NCI-H82 treated with DMSO at 0.1 percent for 48 hours (cell line): ENCODE measurements around the gene TIGD7.
"Not testable (repeated sequence)": the region's sequence is repeated elsewhere in the genome, so short reads cannot be mapped to it uniquely, and the experiment has no call there.

Source experiments
- DNase-seq: peaks from one replicate; lab custom pipeline; 2025; ENCODE audit not compliant: unreplicated experiment; lab: John Stamatoyannopoulos, UW

Gene TIGD7

DNA sequence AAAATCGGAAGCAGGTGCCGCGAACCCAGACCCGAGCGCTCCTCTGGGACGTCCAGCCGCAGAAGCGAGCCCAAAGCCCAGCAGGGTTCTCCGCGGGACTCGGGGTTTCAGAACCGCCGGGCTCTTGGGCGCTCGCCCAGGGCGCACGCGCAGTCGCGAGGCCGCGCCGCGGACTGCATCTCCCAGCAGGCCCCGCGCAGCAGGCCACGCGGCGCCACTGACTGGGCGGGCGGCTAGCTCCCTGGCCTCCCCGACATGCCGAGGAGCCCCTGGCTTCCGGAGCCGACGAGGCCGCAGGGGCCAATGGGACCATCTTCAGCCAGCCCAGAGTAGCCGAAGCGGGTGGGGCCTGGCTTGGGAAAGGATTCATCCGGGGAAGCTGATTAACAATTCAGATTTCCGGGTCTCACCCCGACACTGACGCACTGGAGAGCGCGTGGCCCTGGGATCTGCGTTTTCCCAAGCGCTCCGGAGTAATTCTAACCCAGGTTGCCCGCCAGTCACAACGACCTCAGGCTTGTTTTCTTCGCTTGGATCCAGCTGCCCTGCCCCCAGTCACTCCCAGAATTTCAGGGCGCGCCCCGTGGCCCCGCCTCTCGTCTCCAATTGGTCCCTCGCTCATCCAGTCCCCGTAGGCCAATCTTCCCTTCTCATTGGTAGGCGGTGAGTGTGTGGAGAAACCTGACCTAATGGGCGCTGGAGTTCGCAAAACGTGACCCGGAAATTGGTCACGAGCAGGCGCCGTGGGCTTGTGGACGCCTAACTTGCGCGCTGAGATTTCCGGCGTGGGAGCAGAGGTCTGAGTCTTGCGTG is 22.3 kb downstream of the TIGD7 start, which contains the start of gene ZNF263:
TSS of gene ZNF263 (plus strand) at position 762 of the 813 bp plus-strand sequence. CDS start 328 bp downstream, outside the sequence.
- peak; percentile 98 for DNase-seq

- peak; percentile 80 for DNase-seq
Observed at GRCh38 chr16:3282103-3282729, 23.0 kb downstream of the TIGD7 start.

DNA sequence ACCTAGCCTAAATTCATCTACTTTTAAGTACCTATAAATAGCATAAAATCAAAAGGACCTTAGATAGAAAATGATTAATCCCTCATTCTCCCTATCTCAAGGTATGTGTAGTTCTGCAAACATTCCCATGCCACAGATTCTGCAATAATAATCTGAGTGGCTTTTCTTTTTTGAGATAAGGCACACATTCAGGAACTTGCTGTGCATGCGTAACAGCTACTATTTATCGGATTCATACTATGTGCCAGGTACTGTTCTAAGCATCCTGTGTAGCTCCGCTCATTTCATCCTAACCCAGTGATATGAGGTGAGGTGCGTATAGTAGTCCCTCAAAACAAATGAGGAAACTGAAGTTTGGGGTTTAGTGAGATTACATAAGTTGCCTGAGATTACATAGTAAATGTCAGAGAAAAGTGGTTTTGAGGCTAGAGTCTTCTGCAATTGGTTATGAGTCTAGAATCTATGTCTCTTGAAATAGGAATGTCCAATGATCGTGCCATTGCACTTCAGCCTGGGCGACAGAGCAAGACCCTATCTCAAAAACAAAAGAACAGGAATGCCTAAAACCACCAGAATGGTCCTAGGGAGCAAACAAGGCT is 23.9 kb downstream of the TIGD7 start:
- no peak for DNase-seq

DNA sequence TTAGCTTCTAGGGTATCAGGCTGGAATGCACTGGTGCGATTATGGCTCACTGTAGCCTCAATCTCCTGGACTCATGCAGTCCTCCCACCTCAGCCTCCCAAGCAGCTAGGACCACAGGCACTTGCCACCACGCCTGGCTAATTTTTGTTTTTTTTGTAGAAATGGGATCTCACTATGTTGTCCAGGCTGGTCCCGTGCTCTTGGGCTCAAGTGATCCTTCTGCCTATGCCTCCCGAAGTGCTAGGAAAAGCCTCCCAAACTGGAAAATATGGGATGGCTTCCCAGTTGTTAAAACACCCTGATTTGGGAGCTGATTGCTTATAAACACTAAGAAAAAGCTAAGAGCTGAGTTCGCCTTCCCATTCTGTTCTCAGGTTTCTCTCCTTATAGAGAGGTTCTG is 28.6 kb downstream of the TIGD7 start:
- no peak for DNase-seq

DNA sequence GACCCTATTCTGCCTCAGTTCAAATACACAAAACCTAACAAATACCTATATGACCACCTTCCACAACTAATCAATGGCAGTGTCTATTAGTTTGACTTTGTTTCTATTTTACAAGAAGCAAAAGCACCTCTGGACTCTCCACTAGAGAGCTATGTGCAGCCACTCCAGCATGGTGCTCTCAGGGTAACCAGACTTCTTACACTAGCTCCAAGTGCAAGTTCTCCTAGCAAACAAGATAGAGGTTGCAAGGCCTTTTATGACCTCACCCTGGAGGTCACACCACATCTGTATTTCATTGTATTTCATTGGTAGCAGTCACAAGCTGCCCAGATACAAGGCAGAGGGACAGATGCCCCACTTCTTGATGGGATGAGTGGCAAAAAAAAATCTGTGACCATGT is 30.3 kb downstream of the TIGD7 start:
- DNase-seq, result no peak

GRCh38 chr16:3274490-3274889 is 30.7 kb downstream of the TIGD7 start:
- DNase-seq, result peak; percentile 22

- DNase-seq, result not testable (repeated sequence)
Observed at GRCh38 chr16:3271281-3271680, 33.9 kb downstream of the TIGD7 start.

GRCh38 chr16:3270718-3271117 is 34.5 kb downstream of the TIGD7 start:
- DNase-seq, result not testable (repeated sequence)

DNA sequence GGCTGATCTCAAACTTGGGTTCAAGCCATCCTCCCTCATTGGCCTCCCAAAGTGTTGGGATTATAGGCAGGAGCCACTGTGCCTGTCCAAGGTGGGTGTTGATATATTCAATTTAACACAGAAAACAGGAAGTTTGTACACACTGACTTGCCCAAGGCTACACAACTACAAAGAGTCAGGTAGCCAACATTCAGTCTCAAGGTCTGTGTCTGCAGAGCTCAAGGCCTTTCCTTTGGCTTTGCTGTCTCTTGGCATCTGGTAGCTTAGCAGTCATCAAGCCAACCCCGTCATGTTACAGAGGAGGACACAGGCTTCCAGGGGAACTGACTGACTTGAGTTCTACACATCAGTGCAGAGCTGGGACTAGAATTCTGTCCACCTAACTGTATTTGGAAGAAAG is 36.9 kb downstream of the TIGD7 start:
- DNase-seq, result no peak

DNA sequence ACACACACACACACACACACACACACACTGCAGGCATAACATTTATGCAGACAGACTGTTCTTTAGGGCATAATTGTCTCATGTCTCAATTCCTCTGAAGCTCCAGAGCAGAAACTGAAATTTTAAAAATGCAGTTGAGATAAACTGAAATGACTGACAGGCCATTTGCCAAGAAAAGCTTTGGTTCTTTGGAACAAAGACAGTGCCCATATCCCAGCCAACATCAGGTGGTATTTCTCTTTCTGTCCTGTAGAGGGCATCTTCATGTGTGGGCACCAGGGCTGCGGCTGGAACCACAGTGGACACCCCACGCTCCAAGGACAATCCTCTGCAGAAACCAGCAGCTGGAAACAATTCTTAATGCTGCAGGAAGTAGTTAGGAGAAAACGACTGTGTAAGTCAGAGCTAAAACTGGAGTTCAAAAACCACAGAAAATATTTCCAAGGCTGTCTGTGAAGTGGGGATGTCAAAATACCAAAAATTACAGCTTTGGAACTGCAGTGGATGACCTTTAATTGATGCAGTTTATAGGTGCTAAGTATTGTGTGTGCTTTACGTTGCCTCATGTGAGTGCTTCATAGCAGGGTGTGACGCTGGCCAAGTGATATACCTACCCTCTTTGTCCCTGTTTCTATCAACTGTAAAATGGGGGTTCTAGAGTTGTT is 38.2 kb downstream of the TIGD7 start:
- peak; percentile 8 for DNase-seq

GRCh38 chr16:3264137-3265036 is 40.8 kb downstream of the TIGD7 start:
- peak; percentile 96 for DNase-seq

- DNase-seq, result no peak
Observed at GRCh38 chr16:3262517-3262916, 42.7 kb downstream of the TIGD7 start.

DNA sequence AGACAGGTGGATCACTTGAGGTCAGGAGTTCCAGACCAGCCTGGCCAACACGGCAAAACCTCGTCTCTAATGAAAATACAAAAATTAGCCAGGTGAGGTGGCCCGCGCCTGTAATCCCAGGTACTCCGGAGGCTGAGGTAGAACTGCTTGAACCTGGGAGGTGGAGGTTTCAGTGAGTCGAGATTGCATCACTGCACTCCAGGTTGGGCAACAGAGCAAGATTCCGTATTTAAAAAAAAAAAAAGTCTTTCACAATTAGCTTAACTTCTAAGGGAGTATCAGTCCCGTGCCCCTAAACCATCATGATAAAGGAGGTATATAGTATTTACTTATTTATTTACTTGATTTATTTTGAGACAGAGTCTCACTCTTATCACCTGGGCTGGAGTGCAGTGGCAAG is 45.4 kb downstream of the TIGD7 start:
- no peak for DNase-seq

DNA sequence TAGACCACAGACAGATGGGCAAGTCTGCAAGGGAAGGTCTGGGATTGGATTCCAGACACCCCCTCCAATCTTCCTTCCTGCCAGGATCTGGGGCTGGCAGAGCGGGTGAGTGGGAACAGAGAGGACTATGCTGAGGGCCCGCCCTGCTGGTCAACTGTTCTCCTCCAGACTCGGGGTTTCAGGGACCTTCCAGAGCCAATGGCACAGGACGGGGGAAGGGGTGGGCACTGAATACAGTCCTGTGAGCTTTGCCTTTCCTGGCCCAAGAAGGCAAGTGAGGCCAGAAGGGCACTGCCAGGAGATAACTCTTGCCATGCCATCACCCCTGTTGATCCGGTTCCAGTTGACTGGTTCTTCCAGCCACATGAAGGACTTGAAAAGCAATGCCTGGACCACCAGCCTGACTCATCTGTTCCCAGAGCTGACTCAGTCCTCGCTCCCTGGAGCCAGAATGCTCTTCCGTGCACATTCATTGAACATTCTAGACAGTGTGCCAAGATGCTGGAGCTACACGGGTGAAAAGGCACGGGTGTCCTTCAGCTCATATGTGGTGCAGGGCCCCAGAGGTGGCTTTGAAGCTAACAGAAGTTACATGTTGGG is 48.3 kb downstream of the TIGD7 start:
- no peak for DNase-seq

GRCh38 chr16:3256146-3256865 is 48.9 kb downstream of the TIGD7 start, which contains the start of gene MEFV:
MEFV (minus strand) TSS chr16:3256633; CDS start chr16:3256587, 46 bp downstream.
- DNase-seq, result no peak

DNA sequence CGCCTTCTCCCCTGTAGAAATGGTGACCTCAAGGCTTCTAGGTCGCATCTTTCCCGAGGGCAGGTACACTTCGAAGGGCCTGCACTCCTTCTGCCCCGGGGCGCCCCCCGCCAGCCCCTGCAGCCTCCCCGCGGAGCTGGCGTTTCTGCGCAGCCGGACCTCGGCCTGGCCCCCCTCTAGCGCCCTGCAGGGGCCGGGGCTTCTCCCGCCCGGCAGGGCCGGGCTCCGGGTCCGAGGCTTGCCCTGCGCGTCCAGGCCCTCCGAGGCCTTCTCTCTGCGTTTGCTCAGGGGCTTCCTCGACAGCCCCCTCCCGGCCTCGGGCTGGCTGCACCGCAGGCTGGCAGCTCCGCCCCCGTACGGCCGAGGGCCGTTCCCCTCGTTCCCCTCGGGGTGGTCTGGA is 50.9 kb downstream of the TIGD7 start:
- DNase-seq, result no peak

GRCh38 chr16:3252967-3253366 is 52.3 kb downstream of the TIGD7 start:
- no peak for DNase-seq

GRCh38 chr16:3249451-3249850 is 55.8 kb downstream of the TIGD7 start:
- no peak for DNase-seq

GRCh38 chr16:3249020-3249419 is 56.2 kb downstream of the TIGD7 start:
- no peak for DNase-seq
